KMS-11 (cell line): ENCODE data around the gene NCKAP1.

Experiments
- H2AFZ ChIP-seq: fragments of 200-600 bp; sonication (generic); 2 replicates; pipeline ENCODE4 v1.6.1; 2016; ENCODE audit warnings: antibody characterized with exemption, mixed run types, low read depth
- H3K27ac ChIP-seq: fragments of 200-600 bp; sonication (generic); 2 replicates; pipeline ENCODE4 v1.6.1; 2016; ENCODE audit warnings: mild to moderate bottlenecking, mixed run types
- H3K27me3 ChIP-seq: fragments of 200-600 bp; sonication (generic); 2 replicates; pipeline ENCODE4 v1.6.1; 2017; ENCODE audit warnings: mild to moderate bottlenecking, low read depth, mixed run types, moderate library complexity; ENCODE audit not compliant: insufficient read depth
- H3K36me3 ChIP-seq: fragments of 200-600 bp; sonication (generic); 2 replicates; pipeline ENCODE4 v1.6.1; 2017; ENCODE audit warnings: mild to moderate bottlenecking, mixed run types; ENCODE audit not compliant: insufficient read depth
- H3K4me1 ChIP-seq: fragments of 200-600 bp; sonication (generic); 2 replicates; pipeline ENCODE4 v1.6.1; 2016; ENCODE audit warnings: mild to moderate bottlenecking, low read depth, mixed run types; ENCODE audit not compliant: poor library complexity, severe bottlenecking
- H3K4me2 ChIP-seq: fragments of 200-600 bp; sonication (generic); 2 replicates; pipeline ENCODE4 v1.7.0; 2016; ENCODE audit warnings: mild to moderate bottlenecking, mixed run types
- H3K4me3 ChIP-seq: fragments of 200-600 bp; sonication (generic); IDR thresholded peaks from 2 replicates; pipeline ENCODE4 v1.6.1; 2017; ENCODE audit warnings: low read depth, low read length, mixed read lengths; ENCODE audit not compliant: insufficient read depth
- H3K79me2 ChIP-seq: fragments of 200-600 bp; sonication (generic); 2 replicates; pipeline ENCODE4 v1.6.1; 2016; ENCODE audit warnings: low read depth, mixed run types; ENCODE audit not compliant: insufficient read depth
- H3K9ac ChIP-seq: fragments of 200-600 bp; sonication (generic); 2 replicates; pipeline ENCODE4 v1.6.1; 2016; ENCODE audit warnings: mild to moderate bottlenecking, mixed run types
- H4K20me1 ChIP-seq: fragments of 200-600 bp; sonication (generic); 2 replicates; pipeline ENCODE4 v1.6.1; 2016; ENCODE audit warnings: mild to moderate bottlenecking, mixed run types; ENCODE audit not compliant: insufficient read depth
- TF ChIP-seq, protein P1 (sequence below): fragments of 200-600 bp; sonication (generic); conservative IDR thresholded peaks from 2 replicates; pipeline ENCODE4 v1.6.1; 2017; ENCODE audit warnings: low read depth, mild to moderate bottlenecking, antibody characterized with exemption, low read length, moderate library complexity, mixed read lengths

The NCKAP1 gene

GRCh38 chr2:183001948-183002347, 36.3 kb downstream of the NCKAP1 start:
- Histone ChIP-seq H3K4me2 (no peak overlapping the region), H2AFZ (no peak overlapping the region), H3K79me2 (no peaks in the 10 kb centered on the region), H3K9ac (no peak overlapping the region), H3K36me3 (no peaks in the 10 kb centered on the region), H3K27ac (no peak overlapping the region), H3K27me3 (no peaks in the 10 kb centered on the region), H3K4me1 (no peaks in the 10 kb centered on the region), H4K20me1 (no peaks in the 10 kb centered on the region), H3K4me3 (no peak overlapping the region)
- TF ChIP-seq, protein P1, sequence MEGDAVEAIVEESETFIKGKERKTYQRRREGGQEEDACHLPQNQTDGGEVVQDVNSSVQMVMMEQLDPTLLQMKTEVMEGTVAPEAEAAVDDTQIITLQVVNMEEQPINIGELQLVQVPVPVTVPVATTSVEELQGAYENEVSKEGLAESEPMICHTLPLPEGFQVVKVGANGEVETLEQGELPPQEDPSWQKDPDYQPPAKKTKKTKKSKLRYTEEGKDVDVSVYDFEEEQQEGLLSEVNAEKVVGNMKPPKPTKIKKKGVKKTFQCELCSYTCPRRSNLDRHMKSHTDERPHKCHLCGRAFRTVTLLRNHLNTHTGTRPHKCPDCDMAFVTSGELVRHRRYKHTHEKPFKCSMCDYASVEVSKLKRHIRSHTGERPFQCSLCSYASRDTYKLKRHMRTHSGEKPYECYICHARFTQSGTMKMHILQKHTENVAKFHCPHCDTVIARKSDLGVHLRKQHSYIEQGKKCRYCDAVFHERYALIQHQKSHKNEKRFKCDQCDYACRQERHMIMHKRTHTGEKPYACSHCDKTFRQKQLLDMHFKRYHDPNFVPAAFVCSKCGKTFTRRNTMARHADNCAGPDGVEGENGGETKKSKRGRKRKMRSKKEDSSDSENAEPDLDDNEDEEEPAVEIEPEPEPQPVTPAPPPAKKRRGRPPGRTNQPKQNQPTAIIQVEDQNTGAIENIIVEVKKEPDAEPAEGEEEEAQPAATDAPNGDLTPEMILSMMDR: no peak

DNA sequence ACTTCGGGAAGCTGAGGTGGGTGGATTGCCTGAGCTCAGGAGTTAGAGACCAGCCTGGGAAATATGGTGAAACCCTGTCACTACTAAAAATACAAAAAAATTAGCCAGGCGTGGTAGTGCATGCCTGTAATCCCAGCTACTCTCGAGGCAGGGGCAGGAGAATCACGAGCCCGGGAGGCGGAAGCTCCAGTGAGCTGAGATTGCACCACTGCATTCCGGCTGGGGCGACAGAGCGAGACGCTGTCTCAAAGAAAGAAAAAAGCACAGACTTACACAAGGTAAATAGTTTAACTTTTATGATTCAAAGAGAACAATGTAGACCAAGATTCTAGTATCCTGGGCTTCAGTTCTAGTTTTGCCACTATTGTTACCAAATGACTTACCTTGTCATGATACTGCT, 37.4 kb downstream of the NCKAP1 start:
- Histone ChIP-seq H4K20me1 (no peaks in the 10 kb centered on the region), H3K27ac (no peak overlapping the region), H3K79me2 (no peaks in the 10 kb centered on the region), H3K4me3 (no peak overlapping the region), H3K4me1 (no peaks in the 10 kb centered on the region), H2AFZ (no peak overlapping the region), H3K4me2 (no peak overlapping the region), H3K9ac (no peak overlapping the region), H3K27me3 (no peaks in the 10 kb centered on the region), H3K36me3 (no peaks in the 10 kb centered on the region)
- TF ChIP-seq, protein P1: no peak

GRCh38 chr2:182999348-183000028, 38.8 kb downstream of the NCKAP1 start:
- TF ChIP-seq, protein P1: no peak
- no peaks in the 10 kb centered on the region for H3K36me3 ChIP-seq
- H3K4me2 ChIP-seq: no peak overlapping the region
- H3K27me3 ChIP-seq: no peaks in the 10 kb centered on the region
- H2AFZ ChIP-seq: no peak overlapping the region
- H3K4me1 ChIP-seq: no peaks in the 10 kb centered on the region
- no peak overlapping the region for H3K27ac ChIP-seq
- H3K79me2 ChIP-seq: no peaks in the 10 kb centered on the region
- H4K20me1 ChIP-seq: no peaks in the 10 kb centered on the region
- H3K4me3 ChIP-seq: no peak overlapping the region
- no peak overlapping the region for H3K9ac ChIP-seq

- Histone ChIP-seq H3K27me3 (no peaks in the 10 kb centered on the region), H4K20me1 (no peaks in the 10 kb centered on the region), H3K27ac (no peak overlapping the region), H3K4me3 (no peak overlapping the region), H2AFZ (no peak overlapping the region), H3K9ac (no peak overlapping the region), H3K4me2 (no peak overlapping the region), H3K79me2 (no peaks in the 10 kb centered on the region), H3K4me1 (no peaks in the 10 kb centered on the region), H3K36me3 (no peaks in the 10 kb centered on the region)
- TF ChIP-seq, protein P1: no peak
Observed at GRCh38 chr2:182994228-182994912, 43.9 kb downstream of the NCKAP1 start.
